Breast epithelium (tissue), 3 donors: ENCODE data around the gene CEP295NL.
A peak's percentile ranks its signal among the peaks of the same experiment; 100 is the strongest.

ENCODE experiments used
- POLR2A ChIP-seq: fragments of 450-650 bp; IDR thresholded peaks from one replicate; pipeline ENCODE4 v1.6.1; 2016; ENCODE audit warnings: antibody characterized with exemption, mild to moderate bottlenecking, moderate library complexity
- POLR2AphosphoS5 ChIP-seq, 3 donors: sonication (generic); formaldehyde crosslinking; IDR thresholded peaks; one replicate each; pipeline ENCODE4 v1.6.1; 2017; ENCODE audit warnings: antibody characterized with exemption in 3 of 3
- TF ChIP-seq, protein P1 (sequence below), 3 donors: fragments of 450-650 bp; IDR thresholded peaks; one replicate each; pipeline ENCODE4 v1.5.1; 2016 to 2017; ENCODE audit warnings: antibody characterized with exemption in 3 of 3, mild to moderate bottlenecking in 3 of 3, moderate library complexity in 3 of 3

DNA sequence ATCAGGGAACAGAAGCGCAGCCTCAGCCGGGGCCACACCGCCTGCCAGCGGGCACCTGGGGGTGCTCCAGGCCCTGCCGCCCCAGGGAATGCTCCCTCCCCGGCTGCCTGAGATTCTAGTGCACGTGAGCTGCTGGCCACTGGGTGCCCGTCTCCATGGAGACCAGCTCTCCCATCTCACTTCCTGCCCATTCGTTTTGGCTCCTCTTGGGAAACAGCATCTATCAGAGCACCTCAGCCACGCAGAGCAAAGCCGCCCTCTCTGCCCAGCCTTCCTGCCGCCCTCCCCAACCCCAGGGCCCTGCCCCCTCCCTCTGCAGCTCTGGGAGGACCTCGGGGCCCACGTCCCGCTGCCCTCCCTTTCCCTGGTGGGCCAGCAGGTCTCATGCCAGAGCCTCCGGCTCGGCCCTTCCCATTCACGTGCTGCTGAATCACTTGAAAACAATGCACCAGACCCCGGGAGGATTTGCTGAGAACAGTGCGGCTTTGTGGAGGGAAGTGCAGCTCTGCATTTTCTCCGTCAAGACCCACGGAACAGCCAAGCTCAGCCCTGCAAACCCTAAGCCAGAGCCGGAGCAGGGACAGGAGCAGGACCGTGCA lies 19.4 kb downstream of the CEP295NL start:
- TF ChIP-seq, protein P1, sequence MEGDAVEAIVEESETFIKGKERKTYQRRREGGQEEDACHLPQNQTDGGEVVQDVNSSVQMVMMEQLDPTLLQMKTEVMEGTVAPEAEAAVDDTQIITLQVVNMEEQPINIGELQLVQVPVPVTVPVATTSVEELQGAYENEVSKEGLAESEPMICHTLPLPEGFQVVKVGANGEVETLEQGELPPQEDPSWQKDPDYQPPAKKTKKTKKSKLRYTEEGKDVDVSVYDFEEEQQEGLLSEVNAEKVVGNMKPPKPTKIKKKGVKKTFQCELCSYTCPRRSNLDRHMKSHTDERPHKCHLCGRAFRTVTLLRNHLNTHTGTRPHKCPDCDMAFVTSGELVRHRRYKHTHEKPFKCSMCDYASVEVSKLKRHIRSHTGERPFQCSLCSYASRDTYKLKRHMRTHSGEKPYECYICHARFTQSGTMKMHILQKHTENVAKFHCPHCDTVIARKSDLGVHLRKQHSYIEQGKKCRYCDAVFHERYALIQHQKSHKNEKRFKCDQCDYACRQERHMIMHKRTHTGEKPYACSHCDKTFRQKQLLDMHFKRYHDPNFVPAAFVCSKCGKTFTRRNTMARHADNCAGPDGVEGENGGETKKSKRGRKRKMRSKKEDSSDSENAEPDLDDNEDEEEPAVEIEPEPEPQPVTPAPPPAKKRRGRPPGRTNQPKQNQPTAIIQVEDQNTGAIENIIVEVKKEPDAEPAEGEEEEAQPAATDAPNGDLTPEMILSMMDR (IDR thresholded peaks at IDR 0.05) = no peak
- peak; percentile 20 for TF ChIP-seq POLR2A
- TF ChIP-seq POLR2AphosphoS5 (IDR thresholded peaks at IDR 0.05) = peak; percentile 77 to 95 (median 86)
